Measurements from ENCODE around the gene LRRC23.

DNA sequence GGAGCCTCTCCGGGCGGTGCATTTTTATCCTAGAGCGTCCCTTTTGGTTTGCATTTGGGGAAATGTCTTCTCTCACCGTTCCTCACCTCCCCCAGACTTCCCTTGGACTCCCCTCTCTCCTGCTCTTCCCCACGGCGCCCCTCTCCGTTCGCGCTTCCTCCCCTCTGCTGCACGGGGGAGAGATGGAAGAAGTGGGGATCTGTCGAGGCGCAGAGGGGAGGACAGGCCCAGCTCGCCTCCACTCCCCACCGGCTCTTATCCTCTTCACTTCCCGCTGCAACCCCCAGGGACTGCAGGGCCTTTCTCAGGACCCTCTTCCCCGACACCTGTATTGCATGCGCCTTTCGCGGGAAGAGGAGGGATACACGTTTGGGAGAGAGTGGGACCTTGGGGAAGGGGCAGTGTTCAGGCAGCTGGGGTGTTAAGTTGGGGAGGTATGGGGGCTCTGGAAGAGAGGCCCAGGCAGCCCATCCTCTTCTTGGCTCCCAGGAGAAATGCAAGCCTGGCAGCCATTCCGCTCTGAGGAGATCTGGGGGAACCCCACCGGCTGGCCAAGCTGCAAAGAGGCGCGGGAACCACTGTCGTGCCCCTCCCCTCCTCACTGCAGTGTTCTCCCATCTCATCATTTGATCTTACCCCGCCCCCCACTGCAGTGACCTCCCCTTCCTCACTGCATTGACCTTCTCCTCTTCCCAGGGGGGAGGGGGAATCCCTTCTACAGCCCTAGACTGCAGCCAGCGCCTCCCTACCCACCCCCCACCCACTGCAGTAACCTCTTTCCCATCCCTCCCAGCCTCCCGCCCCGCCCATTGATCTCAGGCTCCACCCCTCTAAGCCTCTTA, 10.5 kb downstream of the LRRC23 start:
- TF ChIP-seq, protein P1, sequence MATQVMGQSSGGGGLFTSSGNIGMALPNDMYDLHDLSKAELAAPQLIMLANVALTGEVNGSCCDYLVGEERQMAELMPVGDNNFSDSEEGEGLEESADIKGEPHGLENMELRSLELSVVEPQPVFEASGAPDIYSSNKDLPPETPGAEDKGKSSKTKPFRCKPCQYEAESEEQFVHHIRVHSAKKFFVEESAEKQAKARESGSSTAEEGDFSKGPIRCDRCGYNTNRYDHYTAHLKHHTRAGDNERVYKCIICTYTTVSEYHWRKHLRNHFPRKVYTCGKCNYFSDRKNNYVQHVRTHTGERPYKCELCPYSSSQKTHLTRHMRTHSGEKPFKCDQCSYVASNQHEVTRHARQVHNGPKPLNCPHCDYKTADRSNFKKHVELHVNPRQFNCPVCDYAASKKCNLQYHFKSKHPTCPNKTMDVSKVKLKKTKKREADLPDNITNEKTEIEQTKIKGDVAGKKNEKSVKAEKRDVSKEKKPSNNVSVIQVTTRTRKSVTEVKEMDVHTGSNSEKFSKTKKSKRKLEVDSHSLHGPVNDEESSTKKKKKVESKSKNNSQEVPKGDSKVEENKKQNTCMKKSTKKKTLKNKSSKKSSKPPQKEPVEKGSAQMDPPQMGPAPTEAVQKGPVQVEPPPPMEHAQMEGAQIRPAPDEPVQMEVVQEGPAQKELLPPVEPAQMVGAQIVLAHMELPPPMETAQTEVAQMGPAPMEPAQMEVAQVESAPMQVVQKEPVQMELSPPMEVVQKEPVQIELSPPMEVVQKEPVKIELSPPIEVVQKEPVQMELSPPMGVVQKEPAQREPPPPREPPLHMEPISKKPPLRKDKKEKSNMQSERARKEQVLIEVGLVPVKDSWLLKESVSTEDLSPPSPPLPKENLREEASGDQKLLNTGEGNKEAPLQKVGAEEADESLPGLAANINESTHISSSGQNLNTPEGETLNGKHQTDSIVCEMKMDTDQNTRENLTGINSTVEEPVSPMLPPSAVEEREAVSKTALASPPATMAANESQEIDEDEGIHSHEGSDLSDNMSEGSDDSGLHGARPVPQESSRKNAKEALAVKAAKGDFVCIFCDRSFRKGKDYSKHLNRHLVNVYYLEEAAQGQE (IDR thresholded peaks at IDR 0.05; ENCODE audit: unreplicated experiment): no peak
- TF ChIP-seq, protein P2, sequence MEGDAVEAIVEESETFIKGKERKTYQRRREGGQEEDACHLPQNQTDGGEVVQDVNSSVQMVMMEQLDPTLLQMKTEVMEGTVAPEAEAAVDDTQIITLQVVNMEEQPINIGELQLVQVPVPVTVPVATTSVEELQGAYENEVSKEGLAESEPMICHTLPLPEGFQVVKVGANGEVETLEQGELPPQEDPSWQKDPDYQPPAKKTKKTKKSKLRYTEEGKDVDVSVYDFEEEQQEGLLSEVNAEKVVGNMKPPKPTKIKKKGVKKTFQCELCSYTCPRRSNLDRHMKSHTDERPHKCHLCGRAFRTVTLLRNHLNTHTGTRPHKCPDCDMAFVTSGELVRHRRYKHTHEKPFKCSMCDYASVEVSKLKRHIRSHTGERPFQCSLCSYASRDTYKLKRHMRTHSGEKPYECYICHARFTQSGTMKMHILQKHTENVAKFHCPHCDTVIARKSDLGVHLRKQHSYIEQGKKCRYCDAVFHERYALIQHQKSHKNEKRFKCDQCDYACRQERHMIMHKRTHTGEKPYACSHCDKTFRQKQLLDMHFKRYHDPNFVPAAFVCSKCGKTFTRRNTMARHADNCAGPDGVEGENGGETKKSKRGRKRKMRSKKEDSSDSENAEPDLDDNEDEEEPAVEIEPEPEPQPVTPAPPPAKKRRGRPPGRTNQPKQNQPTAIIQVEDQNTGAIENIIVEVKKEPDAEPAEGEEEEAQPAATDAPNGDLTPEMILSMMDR (conservative IDR thresholded peaks at IDR 0.05; ENCODE audit: low read depth in 2 of 2): no peak
- TF ChIP-seq POLR2AphosphoS5 (IDR thresholded peaks at IDR 0.05; ENCODE audit: low read depth): no peak

All from GM23338 (cell line).